HG02840 (cell line): ENCODE data around the gene WWC2.
"Not testable (repeated sequence)": the region's sequence is repeated elsewhere in the genome, so short reads cannot be mapped to it uniquely, and the experiment has no call there.

Experiments used
- ATAC-seq: cut with Tn5 transposase; IDR thresholded peaks from one replicate; pipeline ENCODE4 v1.9.1; 2021; ENCODE audit warnings: mild to moderate bottlenecking, moderate library complexity, moderate number of reproducible peaks; ENCODE audit not compliant: unreplicated experiment, low FRiP score

Gene WWC2

GRCh38 chr4:183099537-183100297 is 660 bp downstream of the WWC2 start:
- ATAC-seq, result no peak

GRCh38 chr4:183100298-183100599 is 1.2 kb downstream of the WWC2 start:
- no peak for ATAC-seq

DNA sequence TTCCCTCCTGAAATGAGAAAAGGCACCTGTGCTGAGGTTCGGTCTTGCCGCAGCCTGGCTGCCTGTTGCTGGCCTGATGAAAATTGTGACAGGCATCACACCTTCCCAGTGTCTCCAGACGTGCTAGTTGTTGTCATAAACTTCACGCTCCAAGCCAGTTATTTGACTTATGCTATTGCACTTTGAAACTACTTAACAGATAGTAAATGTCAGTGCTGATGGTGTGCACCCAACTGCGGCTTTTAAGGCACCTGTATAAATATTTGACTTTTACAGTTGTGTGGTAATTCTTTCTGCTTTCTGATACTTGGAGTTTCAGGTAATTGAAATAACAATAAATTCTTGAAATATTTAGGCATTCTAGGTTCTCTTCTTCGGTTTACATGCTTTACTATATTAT is 1.8 kb downstream of the WWC2 start:
- ATAC-seq, result no peak

DNA sequence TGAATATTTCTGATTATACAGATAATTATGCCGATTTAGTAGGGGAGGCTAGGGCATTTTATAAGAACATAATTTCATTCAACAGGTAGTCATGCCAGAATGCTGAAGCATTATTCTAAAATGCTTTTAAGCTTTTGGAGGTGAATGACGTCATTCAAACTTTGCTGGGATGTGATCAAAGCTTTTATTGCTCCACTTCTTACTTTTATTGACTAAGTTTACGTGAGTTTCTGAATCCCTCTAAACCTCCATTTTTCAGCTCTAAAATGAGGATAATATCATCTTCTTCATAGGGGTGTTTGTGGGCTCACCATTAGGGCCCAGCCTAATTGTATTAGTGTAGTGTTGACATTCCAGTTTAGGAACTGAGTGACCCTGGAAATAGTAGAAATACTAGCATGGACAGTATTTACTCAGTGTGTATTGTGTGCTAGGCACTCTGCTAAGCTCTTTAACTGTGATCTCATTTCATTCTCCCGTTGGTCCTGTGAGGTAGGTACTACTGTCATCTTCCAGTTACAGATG is 3.0 kb downstream of the WWC2 start:
- ATAC-seq, result no peak

- ATAC-seq, result no peak
These were observed 6.0 kb downstream of the WWC2 start for GRCh38 chr4:183105092-183105491.

DNA sequence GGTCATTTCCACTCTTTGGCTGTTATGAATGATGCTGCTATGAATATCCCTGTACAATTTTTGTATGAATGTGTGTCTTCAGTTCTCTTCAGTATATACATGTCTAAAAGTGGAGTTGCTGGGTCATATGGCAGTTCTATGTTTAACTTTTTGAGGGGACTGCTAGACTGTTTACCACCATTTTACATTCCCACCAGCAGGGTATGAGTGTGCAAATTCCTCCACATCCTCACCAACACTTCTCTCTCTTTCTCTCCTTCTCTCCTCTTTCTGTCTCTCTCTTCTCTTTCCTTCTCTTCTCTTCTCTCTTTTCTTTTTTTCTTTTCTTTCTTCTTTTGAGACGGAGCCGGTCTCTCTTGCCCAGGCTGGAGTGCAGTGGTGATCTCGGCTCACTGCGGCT is 7.8 kb downstream of the WWC2 start:
- no peak for ATAC-seq

- ATAC-seq, result no peak
These were observed 8.9 kb downstream of the WWC2 start for GRCh38 chr4:183107891-183108459.

DNA sequence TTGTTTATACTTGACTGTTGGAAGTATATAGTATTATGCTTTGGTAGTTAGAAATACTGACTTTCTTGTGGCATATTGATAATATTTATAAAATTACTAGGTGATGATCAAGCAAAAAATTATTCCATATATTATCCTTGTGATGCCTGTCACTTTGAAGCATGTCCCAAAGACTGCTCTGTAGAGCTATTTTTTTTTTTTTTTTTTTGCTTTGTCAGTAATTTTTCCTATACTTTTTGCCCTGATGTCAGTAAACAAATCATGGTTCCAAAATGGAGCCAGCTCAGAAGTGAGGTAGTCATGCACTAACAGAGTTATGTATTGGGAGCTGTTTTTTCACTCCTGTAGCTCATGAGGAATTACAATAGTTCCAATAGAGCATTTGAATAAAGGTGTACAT is 11.2 kb downstream of the WWC2 start:
- ATAC-seq, result no peak

DNA sequence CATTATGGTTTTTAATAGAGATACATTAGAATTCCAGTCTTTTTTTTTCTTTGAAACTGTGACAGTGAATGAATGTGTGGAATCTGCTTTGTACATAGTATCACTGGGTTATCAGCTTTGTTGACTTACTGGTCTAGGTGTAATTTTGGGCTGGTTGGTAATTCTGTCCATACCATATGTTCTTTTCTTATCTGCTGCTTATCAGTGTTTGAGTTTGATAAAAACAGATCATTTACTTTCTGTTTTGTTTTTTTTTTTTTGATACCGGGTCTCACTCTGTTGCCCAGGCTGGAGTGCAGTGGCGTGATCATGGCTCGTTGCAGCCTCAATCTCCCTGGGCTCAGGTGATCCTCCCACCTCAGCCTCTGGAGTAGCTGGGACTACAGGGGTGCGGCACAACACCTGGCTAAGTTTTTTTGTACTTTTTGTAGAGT is 12.4 kb downstream of the WWC2 start:
- no peak for ATAC-seq

- no peak for ATAC-seq
These were observed 19.1 kb downstream of the WWC2 start for GRCh38 chr4:183118141-183118540.

DNA sequence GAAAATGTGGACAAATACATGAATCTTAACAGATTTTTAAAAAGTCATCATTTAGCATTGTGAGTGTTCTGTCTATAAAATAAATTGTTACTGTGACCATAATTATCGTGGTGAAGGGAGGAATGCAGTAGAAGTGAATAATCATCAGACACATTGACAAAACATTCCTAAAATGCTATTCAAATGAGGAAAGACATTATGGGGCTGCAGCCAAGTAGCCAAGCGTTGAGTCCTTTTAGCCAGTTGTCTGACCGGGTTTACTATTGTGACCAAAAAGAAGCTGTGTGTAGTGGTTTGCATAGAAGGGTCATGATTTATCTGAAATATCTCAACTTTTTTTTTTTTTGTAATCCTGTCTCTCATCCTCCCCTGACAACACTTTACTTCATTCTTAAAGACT is 19.5 kb downstream of the WWC2 start:
- no peak for ATAC-seq

DNA sequence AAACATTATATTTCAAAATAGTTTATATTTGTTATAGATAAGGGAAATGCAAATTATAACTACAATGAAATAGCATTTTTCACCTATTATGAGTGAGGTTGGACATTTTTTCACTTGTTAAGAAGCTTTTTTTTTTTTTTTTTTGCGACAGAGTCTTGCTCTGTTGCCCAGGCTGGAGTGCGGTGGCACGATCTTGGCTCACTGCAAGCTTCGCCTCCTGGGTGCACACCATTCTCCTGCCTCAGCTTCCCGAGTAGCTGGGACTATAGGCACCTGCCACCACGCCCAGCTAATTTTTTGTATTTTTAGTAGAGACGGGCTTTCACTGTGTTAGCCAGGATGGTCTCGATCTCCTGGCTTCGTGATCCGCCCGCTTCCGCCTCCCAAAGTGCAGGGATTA is 22.6 kb downstream of the WWC2 start:
- not testable (repeated sequence) for ATAC-seq

DNA sequence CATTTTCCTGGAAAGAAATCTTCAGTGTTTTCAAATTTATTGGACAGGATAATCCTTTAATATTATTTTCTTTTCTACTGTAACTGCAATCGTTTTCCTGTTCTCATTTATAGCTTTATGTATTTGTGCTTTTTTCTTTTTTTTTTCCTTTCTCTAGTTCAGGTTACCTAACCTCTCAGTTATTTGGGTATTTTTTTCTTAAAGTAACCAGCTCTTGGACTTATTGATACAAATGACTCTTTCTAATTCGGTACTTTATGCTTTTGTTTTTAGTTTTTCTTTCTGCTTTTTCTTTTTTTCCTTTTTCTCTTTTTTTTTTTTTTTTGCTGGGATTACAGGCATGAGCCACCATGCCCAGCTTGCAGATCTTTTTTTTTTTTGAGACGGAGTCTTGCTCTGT is 25.2 kb downstream of the WWC2 start:
- no peak for ATAC-seq

- ATAC-seq, result no peak
These were observed 25.8 kb downstream of the WWC2 start for GRCh38 chr4:183124865-183125264.

GRCh38 chr4:183129125-183129524 is 30.1 kb downstream of the WWC2 start:
- no peak for ATAC-seq

GRCh38 chr4:183129675-183130074 is 30.6 kb downstream of the WWC2 start:
- ATAC-seq, result no peak

- no peak for ATAC-seq
These were observed 31.5 kb downstream of the WWC2 start for GRCh38 chr4:183130328-183131155.

- ATAC-seq, result no peak
These were observed 33.0 kb downstream of the WWC2 start for GRCh38 chr4:183132081-183132480.

DNA sequence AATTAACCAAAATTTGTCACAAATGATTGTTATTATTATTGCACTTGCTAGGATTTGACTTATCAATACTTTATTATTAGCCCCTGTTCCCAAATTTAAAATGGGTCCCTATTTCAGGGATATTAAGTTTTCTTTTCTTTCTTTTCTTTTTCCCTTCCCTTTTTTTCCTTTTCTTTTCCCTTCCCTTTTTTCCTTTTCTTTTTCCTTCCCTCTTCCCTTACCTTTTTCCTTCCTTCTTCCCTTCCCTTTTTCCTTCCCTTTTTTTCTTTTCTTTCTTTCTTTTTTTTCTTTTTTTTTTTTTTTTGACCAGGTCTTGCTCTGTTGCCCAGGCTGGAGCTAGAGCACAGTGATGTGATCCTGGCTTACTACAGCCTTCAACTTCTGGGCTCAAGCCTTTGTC is 33.8 kb downstream of the WWC2 start:
- no peak for ATAC-seq

- no peak for ATAC-seq
These were observed 37.8 kb downstream of the WWC2 start for GRCh38 chr4:183136855-183137254.

- no peak for ATAC-seq
These were observed 40.1 kb downstream of the WWC2 start for GRCh38 chr4:183139058-183139750.
